Ovary (tissue), 3 donors: ENCODE results near the gene MAGEA8.

Experiments
- CTCF ChIP-seq, 3 donors: fragments of 450-650 bp in 2 of 3; fragments of 200-600 bp in 1 of 3; IDR thresholded peaks; one replicate each; pipeline versions ENCODE4 v1.5.1 to v1.8.0; 2016 to 2022; ENCODE audit warnings: antibody characterized with exemption in 3 of 3, mild to moderate bottlenecking in 1 of 3
- POLR2A ChIP-seq: fragments of 450-650 bp; IDR thresholded peaks from one replicate; pipeline ENCODE4 v1.6.1; 2017; ENCODE audit warnings: antibody characterized with exemption, mild to moderate bottlenecking, moderate library complexity
- donor health status: DM: no; HTN: no; CAD: no.

- TF ChIP-seq CTCF (IDR thresholded peaks at IDR 0.05) (no peak), POLR2A (no peak)
Observed at GRCh38 chrX:149846789-149847188, 34.2 kb upstream of the MAGEA8 start.
